GM12878 (cell line): ENCODE data around the gene ZNF444. TPM values are rescaled to one million over a fixed set of nuclear protein-coding genes. Genes with fewer than 3 reads are reported as not detected.

Experiments used
- ATAC-seq: fragments of 200-7000 bp; cut with Tn5 transposase; 3 replicates; pipeline ENCODE4 v1.9.1; 2020; ENCODE audit warnings: mild to moderate bottlenecking, moderate library complexity
- BruUV-seq: library from RNA; stranded (reverse); fragments of 400-500 nt; replicated peaks from 2 replicates; lab custom pipeline; 2021; lab: Mats Ljungman, UMichigan
- CTCF ChIA-PET: fragments of 300-600 bp; sonication (Branson Sonifier 250); formaldehyde crosslinking; extraction: SDS; loops from one replicate; lab custom pipeline; 2021; ENCODE audit warnings: inconsistent platforms; lab: Yijun Ruan, JAX
- POLR2A ChIA-PET: fragments of 350-600 bp; formaldehyde crosslinking; extraction: SDS; loops from one replicate; lab custom pipeline; 2021; ENCODE audit warnings: inconsistent platforms; lab: Charles Lee
- RAD21 ChIA-PET: fragments of 300-600 bp; sonication (Branson Sonifier 250); formaldehyde crosslinking; loops from one replicate; lab custom pipeline; 2023; ENCODE audit warnings: antibody characterized with exemption; ENCODE audit not compliant: unreplicated experiment; lab: Charles Lee
- SMC1A ChIA-PET: fragments of 300-600 bp; sonication (Branson Sonifier 250); formaldehyde crosslinking; loops from one replicate; lab custom pipeline; 2023; ENCODE audit not compliant: unreplicated experiment, uncharacterized antibody; lab: Charles Lee
- DNase-seq: peaks from one replicate; pipeline ENCODE4 v3.0.0-alpha.2; 2011; ENCODE audit warnings: low read depth, low spot score
- FAIRE-seq: peaks from 3 replicates; lab custom pipeline; 2011; peaks lifted over from hg19 to GRCh38; lab: Jason Lieb, UNC
- H2AFZ ChIP-seq: 2 replicates; pipeline ENCODE4 v1.6.0; 2011; ENCODE audit warnings: low read depth, low read length, control low read depth; ENCODE audit not compliant: control insufficient read depth
- H3K27ac ChIP-seq: 2 replicates; pipeline ENCODE4 v1.5.1; 2011; ENCODE audit warnings: control low read depth; ENCODE audit not compliant: control insufficient read depth, insufficient read depth
- H3K27me3 ChIP-seq, 2 experiments: replicated peaks in 1 of 2; 2 replicates each; pipeline versions ENCODE4 v1.6.0 to v1.6.1; 2011; ENCODE audit warnings: low read length in 1 of 2; ENCODE audit not compliant: control insufficient read depth in 2 of 2, insufficient read depth in 2 of 2
- H3K36me3 ChIP-seq, 2 experiments: 2 replicates each; pipeline ENCODE4 v1.5.1; 2011; ENCODE audit warnings: low read length in 1 of 2; ENCODE audit not compliant: control insufficient read depth in 2 of 2, insufficient read depth in 2 of 2
- H3K4me1 ChIP-seq: 2 replicates; pipeline ENCODE4 v1.6.1; 2011; ENCODE audit warnings: mild to moderate bottlenecking, low read length, moderate library complexity, mixed read lengths; ENCODE audit not compliant: control insufficient read depth, insufficient read depth
- H3K4me2 ChIP-seq: 2 replicates; pipeline ENCODE4 v1.6.0; 2011; ENCODE audit warnings: control low read depth; ENCODE audit not compliant: control insufficient read depth, insufficient read depth
- H3K4me3 ChIP-seq: fragments of 200-600 bp; sonication (generic); 2 replicates; pipeline ENCODE4 v1.5.1; 2016
- H3K79me2 ChIP-seq: 2 replicates; pipeline ENCODE4 v1.6.0; 2011; ENCODE audit warnings: low read length; ENCODE audit not compliant: control insufficient read depth, insufficient read depth
- H3K9ac ChIP-seq: 2 replicates; pipeline ENCODE4 v1.8.0; 2011; ENCODE audit warnings: low read length, control low read depth, mixed read lengths; ENCODE audit not compliant: control insufficient read depth, insufficient read depth
- H3K9me3 ChIP-seq: replicated peaks from 3 replicates; pipeline ENCODE4 v1.5.1; 2011; ENCODE audit warnings: mild to moderate bottlenecking, low read length; ENCODE audit not compliant: control insufficient read depth, insufficient read depth
- H4K20me1 ChIP-seq: 2 replicates; pipeline ENCODE4 v1.6.0; 2011; ENCODE audit not compliant: control insufficient read depth, insufficient read depth
- FOS ChIP-seq: IDR thresholded peaks from 3 replicates; pipeline ENCODE4 v1.6.1; 2011; ENCODE audit warnings: borderline replicate concordance; ENCODE audit not compliant: insufficient read length; ENCODE audit errors: extremely low read depth
- SPI1 ChIP-seq: IDR thresholded peaks from 2 replicates; pipeline ENCODE4 v1.6.1; 2011; ENCODE audit warnings: low read depth, mild to moderate bottlenecking, low read length, moderate library complexity, borderline replicate concordance; ENCODE audit not compliant: insufficient read depth
- WGBS: methylation state at CpG from one replicate; pipeline ENCODE4 v1.1.6; 2016; ENCODE audit warnings: low lambda C conversion rate; ENCODE audit not compliant: insufficient replicate concordance, insufficient coverage; ENCODE audit errors: missing lambda C conversion rate; 5-methylcytosine and 5-hydroxymethylcytosine counted together
- in situ Hi-C: fragments of 300-500 bp; cut with MboI; formaldehyde crosslinking; loops from 9 replicates; pipeline ENCODE4 v1.14.3; 2018; ENCODE audit warnings: mixed read lengths
- intact Hi-C: fragments of 100-400 bp; cut with micrococcal nuclease; formaldehyde crosslinking; loops from one replicate; pipeline ENCODE4 v1.14.2; 2022; ENCODE audit not compliant: unreplicated experiment
- polyA plus RNA-seq, 11 experiments: library from polyadenylated mRNA; depleted of rRNA in 4 of 11; unstranded in 6 of 11; stranded (reverse) in 5 of 11; fragments of >200 nt; fragmentation: Nextera tagmentation in 4 of 11; fragmentation: Illumina TruSeq in 1 of 11; extraction: Ambion mirVana in 4 of 11; extraction: Trizol in 1 of 11; gene quantifications; 1 replicate in 1 of 11; 2 replicates in 10 of 11; pipeline versions ENCODE4 v1.2.1 to v1.2.3, GENCODE V29; 2011 to 2016; ENCODE audit warnings: inconsistent platforms in 2 of 11, missing spikeins in 2 of 11, low read depth in 1 of 11
- total RNA-seq, 4 experiments: library from RNA; depleted of rRNA in 3 of 4; stranded (reverse); fragments of >200 nt in 3 of 4; fragmentation: Illumina TruSeq in 1 of 4; extraction: Trizol in 1 of 4; gene quantifications; 2 replicates each; pipeline versions ENCODE4 v1.2.1 to v1.2.3, GENCODE V29; 2013 to 2021
- TF ChIP-seq, protein P1 (sequence below): fragments of 450-650 bp; IDR thresholded peaks from 2 replicates; pipeline ENCODE4 v1.6.1; 2016; ENCODE audit warnings: mild to moderate bottlenecking
- TF ChIP-seq, protein P2 (sequence below): fragments of 150-350 bp; IDR thresholded peaks from 2 replicates; pipeline ENCODE4 v1.6.1; 2016; ENCODE audit warnings: low read depth, low read length
- TF ChIP-seq, protein P3 (sequence below): IDR thresholded peaks from 2 replicates; pipeline ENCODE4 v1.6.1; 2011; ENCODE audit warnings: mild to moderate bottlenecking, low read depth, low read length, moderate library complexity; ENCODE audit not compliant: insufficient replicate concordance

Gene ZNF444
- total and polyA plus RNA-seq, 10 of the 15 experiments (the other 5 are each of a cell fraction or from before 2014, with no cell fraction given), result 0.45 to 28.2 (median 11.6) TPM

DNA sequence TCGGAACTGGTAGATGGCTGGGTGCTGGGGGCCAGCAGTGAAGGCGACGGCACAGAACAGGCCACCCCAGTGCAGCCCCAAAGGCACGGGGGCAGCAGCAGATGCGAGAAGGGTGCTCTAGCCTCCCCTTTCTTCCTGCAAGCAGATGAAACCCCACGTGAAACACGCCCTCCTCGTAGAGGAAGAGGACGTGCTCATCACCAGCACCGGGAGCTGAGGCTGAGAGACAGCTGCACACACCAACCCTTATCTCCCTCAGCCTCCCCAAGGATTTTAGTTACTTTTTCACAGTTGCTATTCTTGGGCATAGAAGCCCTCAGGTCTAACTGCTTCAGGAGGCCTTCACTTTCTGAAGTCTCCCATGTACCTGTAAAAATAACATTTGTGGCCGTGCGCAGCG, 31.9 kb upstream of the ZNF444 start:
- H3K9ac ChIP-seq, result no peak overlapping the region; the same call in 1 of the 2 replicates
- ChIA-PET RAD21 (no interaction called here), POLR2A (no interaction called here), SMC1A (no interaction called here), CTCF (interaction anchor here (0.7 kb wide), 1 partner anchor 43 kb away, joined by 3 read pairs; no protein-coding TSS in a partner anchor)
- H2AFZ ChIP-seq, result no peak overlapping the region
- intact Hi-C loops, result no loop called here
- H3K36me3 ChIP-seq, result peaks cover 0 to 9% of the 10 kb centered on the region in 2 experiments; a peak in 3 of 4 replicates
- 63% methylated on average over 13 of the region's 13 CpGs for WGBS
- peak overlapping the region; percentile 48 for H3K4me2 ChIP-seq
- 0 out of 2 replicates have a peak overlapping the region, but pooled peaks have one; percentile 24 for H3K27ac ChIP-seq
- no peaks in the 10 kb centered on the region; the same call in 1 of the 2 replicates for H4K20me1 ChIP-seq
- H3K27me3 ChIP-seq, result no peaks in the 10 kb centered on the region
- no peak for ATAC-seq
- no peak overlapping the region; the same call in 1 of the 2 replicates for H3K4me3 ChIP-seq
- H3K79me2 ChIP-seq, result peaks cover 81% of the 10 kb centered on the region
- H3K4me1 ChIP-seq, result peaks cover 44% of the 10 kb centered on the region
- FAIRE-seq, result no peak
- TF ChIP-seq, protein P1, sequence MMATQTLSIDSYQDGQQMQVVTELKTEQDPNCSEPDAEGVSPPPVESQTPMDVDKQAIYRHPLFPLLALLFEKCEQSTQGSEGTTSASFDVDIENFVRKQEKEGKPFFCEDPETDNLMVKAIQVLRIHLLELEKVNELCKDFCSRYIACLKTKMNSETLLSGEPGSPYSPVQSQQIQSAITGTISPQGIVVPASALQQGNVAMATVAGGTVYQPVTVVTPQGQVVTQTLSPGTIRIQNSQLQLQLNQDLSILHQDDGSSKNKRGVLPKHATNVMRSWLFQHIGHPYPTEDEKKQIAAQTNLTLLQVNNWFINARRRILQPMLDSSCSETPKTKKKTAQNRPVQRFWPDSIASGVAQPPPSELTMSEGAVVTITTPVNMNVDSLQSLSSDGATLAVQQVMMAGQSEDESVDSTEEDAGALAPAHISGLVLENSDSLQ, result peak; percentile 93
- TF ChIP-seq FOS (no peak), SPI1 (no peak)
- TF ChIP-seq, protein P2, sequence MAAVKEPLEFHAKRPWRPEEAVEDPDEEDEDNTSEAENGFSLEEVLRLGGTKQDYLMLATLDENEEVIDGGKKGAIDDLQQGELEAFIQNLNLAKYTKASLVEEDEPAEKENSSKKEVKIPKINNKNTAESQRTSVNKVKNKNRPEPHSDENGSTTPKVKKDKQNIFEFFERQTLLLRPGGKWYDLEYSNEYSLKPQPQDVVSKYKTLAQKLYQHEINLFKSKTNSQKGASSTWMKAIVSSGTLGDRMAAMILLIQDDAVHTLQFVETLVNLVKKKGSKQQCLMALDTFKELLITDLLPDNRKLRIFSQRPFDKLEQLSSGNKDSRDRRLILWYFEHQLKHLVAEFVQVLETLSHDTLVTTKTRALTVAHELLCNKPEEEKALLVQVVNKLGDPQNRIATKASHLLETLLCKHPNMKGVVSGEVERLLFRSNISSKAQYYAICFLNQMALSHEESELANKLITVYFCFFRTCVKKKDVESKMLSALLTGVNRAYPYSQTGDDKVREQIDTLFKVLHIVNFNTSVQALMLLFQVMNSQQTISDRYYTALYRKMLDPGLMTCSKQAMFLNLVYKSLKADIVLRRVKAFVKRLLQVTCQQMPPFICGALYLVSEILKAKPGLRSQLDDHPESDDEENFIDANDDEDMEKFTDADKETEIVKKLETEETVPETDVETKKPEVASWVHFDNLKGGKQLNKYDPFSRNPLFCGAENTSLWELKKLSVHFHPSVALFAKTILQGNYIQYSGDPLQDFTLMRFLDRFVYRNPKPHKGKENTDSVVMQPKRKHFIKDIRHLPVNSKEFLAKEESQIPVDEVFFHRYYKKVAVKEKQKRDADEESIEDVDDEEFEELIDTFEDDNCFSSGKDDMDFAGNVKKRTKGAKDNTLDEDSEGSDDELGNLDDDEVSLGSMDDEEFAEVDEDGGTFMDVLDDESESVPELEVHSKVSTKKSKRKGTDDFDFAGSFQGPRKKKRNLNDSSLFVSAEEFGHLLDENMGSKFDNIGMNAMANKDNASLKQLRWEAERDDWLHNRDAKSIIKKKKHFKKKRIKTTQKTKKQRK, result no peak
- TF ChIP-seq, protein P3, sequence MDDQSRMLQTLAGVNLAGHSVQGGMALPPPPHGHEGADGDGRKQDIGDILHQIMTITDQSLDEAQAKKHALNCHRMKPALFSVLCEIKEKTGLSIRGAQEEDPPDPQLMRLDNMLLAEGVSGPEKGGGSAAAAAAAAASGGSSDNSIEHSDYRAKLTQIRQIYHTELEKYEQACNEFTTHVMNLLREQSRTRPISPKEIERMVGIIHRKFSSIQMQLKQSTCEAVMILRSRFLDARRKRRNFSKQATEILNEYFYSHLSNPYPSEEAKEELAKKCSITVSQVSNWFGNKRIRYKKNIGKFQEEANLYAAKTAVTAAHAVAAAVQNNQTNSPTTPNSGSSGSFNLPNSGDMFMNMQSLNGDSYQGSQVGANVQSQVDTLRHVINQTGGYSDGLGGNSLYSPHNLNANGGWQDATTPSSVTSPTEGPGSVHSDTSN, result peak; percentile 85
- TF ChIP-seq, all 136 proteins: peak for 2
- no peaks in the 10 kb centered on the region for H3K9me3 ChIP-seq
- no TSS peak for BruUV-seq
- in situ Hi-C loops, result no loop called here
- no peak for DNase-seq
